Panc1 (cell line): ENCODE data around the gene FUT4. TPM values are rescaled to one million over a fixed set of nuclear protein-coding genes. Genes with fewer than 3 reads are reported as not detected.

ENCODE experiments used
- ATAC-seq: fragments of 200-7000 bp; cut with Tn5 transposase; 2 replicates; pipeline ENCODE4 v1.9.1; 2020; ENCODE audit warnings: mild to moderate bottlenecking, moderate library complexity
- BruUV-seq: library from RNA; stranded (reverse); fragments of 400-500 nt; replicated peaks from 2 replicates; lab custom pipeline; 2021; lab: Mats Ljungman, UMichigan
- CTCF ChIA-PET: fragments of 300-600 bp; sonication (Branson Sonifier 250); formaldehyde crosslinking; loops from one replicate; lab custom pipeline; 2022; ENCODE audit warnings: antibody characterized with exemption; lab: Charles Lee
- POLR2A ChIA-PET: fragments of 300-600 bp; sonication (Branson Sonifier 250); formaldehyde crosslinking; loops from one replicate; lab custom pipeline; 2022; ENCODE audit warnings: antibody characterized with exemption; lab: Charles Lee
- DNase-seq: peaks from one replicate; pipeline ENCODE4 v3.0.0-alpha.2; 2010; ENCODE audit warnings: low read depth, low spot score
- H3K27ac ChIP-seq: 2 replicates; pipeline ENCODE4 v1.5.1; 2011; ENCODE audit warnings: mild to moderate bottlenecking, low read length, inconsistent platforms
- H3K27me3 ChIP-seq: fragments of 200-500 bp; sonication (Bioruptor generic); 2 replicates; pipeline ENCODE4 v1.6.0; 2014; ENCODE audit warnings: low read length, inconsistent platforms; ENCODE audit not compliant: control insufficient read depth, insufficient read depth
- H3K36me3 ChIP-seq: fragments of 200-500 bp; sonication (Bioruptor generic); 2 replicates; pipeline ENCODE4 v1.5.1; 2014; ENCODE audit warnings: inconsistent platforms, mild to moderate bottlenecking, low read length, moderate library complexity; ENCODE audit not compliant: control insufficient read depth, insufficient read depth
- H3K4me1 ChIP-seq: 2 replicates; pipeline ENCODE4 v1.5.1; 2011; ENCODE audit warnings: inconsistent platforms, mild to moderate bottlenecking, low read length, moderate library complexity; ENCODE audit not compliant: control insufficient read depth, insufficient read depth
- H3K4me3 ChIP-seq, 2 experiments: 2 replicates each; pipeline ENCODE4 v1.5.1; 2011 to 2012; ENCODE audit warnings: low read depth in 2 of 2, low read length in 2 of 2, mild to moderate bottlenecking in 2 of 2, inconsistent platforms in 1 of 2, moderate library complexity in 1 of 2
- H3K9me3 ChIP-seq: fragments of 200-500 bp; sonication (Bioruptor generic); 2 replicates; pipeline ENCODE4 v1.5.1; 2014; ENCODE audit warnings: low read depth, mild to moderate bottlenecking, inconsistent platforms, low read length, moderate library complexity; ENCODE audit not compliant: control insufficient read depth, insufficient read depth
- CTCF ChIP-seq: fragments of 450-650 bp; IDR thresholded peaks from 2 replicates; pipeline ENCODE4 v1.5.1; 2017; ENCODE audit warnings: mild to moderate bottlenecking
- POLR2AphosphoS5 ChIP-seq: IDR thresholded peaks from 2 replicates; pipeline ENCODE4 v1.6.1; 2012; ENCODE audit warnings: mild to moderate bottlenecking, low read depth, low read length, moderate library complexity
- SIN3A ChIP-seq: IDR thresholded peaks from 2 replicates; pipeline ENCODE4 v1.6.1; 2012; ENCODE audit warnings: low read depth, mild to moderate bottlenecking, low read length, moderate library complexity, borderline replicate concordance; ENCODE audit not compliant: insufficient read depth
- TCF7L2 ChIP-seq: IDR thresholded peaks from 2 replicates; pipeline ENCODE4 v1.6.1; 2011; ENCODE audit warnings: mild to moderate bottlenecking, low read depth, low read length, inconsistent platforms
- in situ Hi-C: cut with HindIII; loops from 2 replicates; pipeline ENCODE4 v1.10.0; 2016; ENCODE audit warnings: low sequenced_read_pairs, low pct_unique_long_range_greater_than_20kb
- intact Hi-C: fragments of 100-400 bp; cut with micrococcal nuclease; formaldehyde crosslinking; loops from one replicate; pipeline ENCODE4 v1.10.0; 2022; ENCODE audit not compliant: unreplicated experiment
- total RNA-seq: library from RNA; stranded (reverse); gene quantifications from one replicate; pipeline ENCODE4 v1.2.1, GENCODE V29; 2021; ENCODE audit not compliant: unreplicated experiment
- TF ChIP-seq, protein P1 (sequence below), 2 experiments: IDR thresholded peaks; 2 replicates each; pipeline ENCODE4 v1.6.1; 2011 to 2012; ENCODE audit warnings: low read depth in 2 of 2, control low read depth in 1 of 2, low read length in 1 of 2, mild to moderate bottlenecking in 1 of 2, moderate library complexity in 1 of 2; ENCODE audit not compliant: insufficient read depth in 1 of 2

FUT4 gene
- total RNA-seq, 1 experiment from 2014 or later: 11.2 TPM

DNA sequence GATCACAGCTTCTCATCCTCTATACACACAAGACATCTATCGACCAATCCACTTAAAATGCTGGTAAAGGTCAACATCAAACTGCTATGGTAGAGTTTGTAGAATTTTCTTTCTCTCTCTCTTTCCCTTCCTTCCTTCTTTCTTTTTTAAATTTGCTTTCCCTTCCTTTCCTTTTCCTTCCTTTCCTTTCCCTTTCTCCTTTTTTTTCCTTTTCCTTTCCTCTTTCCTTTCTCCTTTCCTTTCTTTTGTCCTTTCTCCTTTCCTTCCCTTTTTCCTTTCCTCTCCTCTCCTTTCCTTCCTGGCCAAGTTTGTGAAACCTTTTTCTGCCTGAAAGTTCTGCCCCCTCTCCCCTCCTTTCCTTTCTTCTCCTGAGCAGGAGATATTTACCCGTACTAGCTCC is 28.3 kb upstream of the FUT4 start:
- no peak for ATAC-seq
- Histone ChIP-seq H3K27me3 (peaks cover 14% of the 10 kb centered on the region), H3K9me3 (no peaks in the 10 kb centered on the region), H3K4me1 (0 out of 2 replicates have a peak, but pooled peaks cover 4% of the 10 kb centered on the region), H3K36me3 (no peaks in the 10 kb centered on the region), H3K4me3 (no peak overlapping the region), H3K27ac (no peak overlapping the region)
- intact Hi-C loops (loop anchor here (5.0 to 10.0 kb wide), 2 partner anchors 87 to 379 kb away; no protein-coding TSS in a partner anchor), in situ Hi-C loops (no loop called here)
- BruUV-seq: no TSS peak
- ChIA-PET CTCF (no interaction called here), POLR2A (no interaction called here)
- no peak for DNase-seq
- TF ChIP-seq POLR2AphosphoS5: no peak
- TF ChIP-seq, protein P1, sequence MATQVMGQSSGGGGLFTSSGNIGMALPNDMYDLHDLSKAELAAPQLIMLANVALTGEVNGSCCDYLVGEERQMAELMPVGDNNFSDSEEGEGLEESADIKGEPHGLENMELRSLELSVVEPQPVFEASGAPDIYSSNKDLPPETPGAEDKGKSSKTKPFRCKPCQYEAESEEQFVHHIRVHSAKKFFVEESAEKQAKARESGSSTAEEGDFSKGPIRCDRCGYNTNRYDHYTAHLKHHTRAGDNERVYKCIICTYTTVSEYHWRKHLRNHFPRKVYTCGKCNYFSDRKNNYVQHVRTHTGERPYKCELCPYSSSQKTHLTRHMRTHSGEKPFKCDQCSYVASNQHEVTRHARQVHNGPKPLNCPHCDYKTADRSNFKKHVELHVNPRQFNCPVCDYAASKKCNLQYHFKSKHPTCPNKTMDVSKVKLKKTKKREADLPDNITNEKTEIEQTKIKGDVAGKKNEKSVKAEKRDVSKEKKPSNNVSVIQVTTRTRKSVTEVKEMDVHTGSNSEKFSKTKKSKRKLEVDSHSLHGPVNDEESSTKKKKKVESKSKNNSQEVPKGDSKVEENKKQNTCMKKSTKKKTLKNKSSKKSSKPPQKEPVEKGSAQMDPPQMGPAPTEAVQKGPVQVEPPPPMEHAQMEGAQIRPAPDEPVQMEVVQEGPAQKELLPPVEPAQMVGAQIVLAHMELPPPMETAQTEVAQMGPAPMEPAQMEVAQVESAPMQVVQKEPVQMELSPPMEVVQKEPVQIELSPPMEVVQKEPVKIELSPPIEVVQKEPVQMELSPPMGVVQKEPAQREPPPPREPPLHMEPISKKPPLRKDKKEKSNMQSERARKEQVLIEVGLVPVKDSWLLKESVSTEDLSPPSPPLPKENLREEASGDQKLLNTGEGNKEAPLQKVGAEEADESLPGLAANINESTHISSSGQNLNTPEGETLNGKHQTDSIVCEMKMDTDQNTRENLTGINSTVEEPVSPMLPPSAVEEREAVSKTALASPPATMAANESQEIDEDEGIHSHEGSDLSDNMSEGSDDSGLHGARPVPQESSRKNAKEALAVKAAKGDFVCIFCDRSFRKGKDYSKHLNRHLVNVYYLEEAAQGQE (IDR thresholded peaks at IDR 0.05; ENCODE audit: insufficient read depth in 1 of 2, low read depth in 2 of 2, low read length in 1 of 2): no peak
- TF ChIP-seq SIN3A: no peak
- no peak for TF ChIP-seq TCF7L2
- no peak for TF ChIP-seq CTCF

DNA sequence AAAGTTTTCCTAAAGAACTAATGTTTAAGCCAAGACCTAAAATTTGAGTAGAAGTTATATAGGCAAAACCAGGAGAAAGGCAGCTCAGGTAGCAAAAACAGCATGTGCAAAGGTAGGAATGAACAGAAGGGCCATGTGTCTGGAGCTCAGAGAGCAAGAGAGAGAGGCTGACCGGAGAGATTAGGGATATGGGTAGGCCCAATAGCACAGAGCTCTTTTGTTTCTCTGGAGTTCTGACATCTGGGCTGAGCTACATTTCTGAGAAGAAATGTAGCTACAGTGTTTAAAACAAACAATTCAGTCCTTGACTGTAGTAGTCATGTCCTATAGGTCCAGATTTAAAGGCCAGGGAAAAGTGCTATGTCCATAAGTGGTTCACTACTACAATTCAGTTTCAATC is 27.0 kb upstream of the FUT4 start:
- in situ Hi-C loops: no loop called here
- CTCF ChIA-PET: no interaction called here

More for the DNA sequence above, 27.0 kb upstream of the FUT4 start:
- POLR2A ChIA-PET: no interaction called here
- 0 out of 2 replicates have a peak, but pooled peaks cover 4% of the 10 kb centered on the region for H3K4me1 ChIP-seq
- peaks cover 14% of the 10 kb centered on the region for H3K27me3 ChIP-seq
- no peak overlapping the region for H3K4me3 ChIP-seq
- ATAC-seq (no peak), DNase-seq (no peak)
- no TSS peak for BruUV-seq
- TF ChIP-seq, protein P1 (IDR thresholded peaks at IDR 0.05; ENCODE audit: insufficient read depth in 1 of 2, low read depth in 2 of 2, low read length in 1 of 2): no peak
- TF ChIP-seq TCF7L2 (no peak), POLR2AphosphoS5 (no peak), SIN3A (no peak), CTCF (no peak)
- no peaks in the 10 kb centered on the region for H3K9me3 ChIP-seq
- H3K36me3 ChIP-seq: no peaks in the 10 kb centered on the region
- intact Hi-C loops: loop anchor here (5.0 to 10.0 kb wide), 2 partner anchors 86 to 378 kb away; no protein-coding TSS in a partner anchor
- H3K27ac ChIP-seq: no peak overlapping the region
